Suprapubic skin (tissue), 4 donors: ENCODE results near the gene TEAD1.

ENCODE experiments used
- POLR2A ChIP-seq, 2 donors: fragments of 450-650 bp; IDR thresholded peaks; one replicate each; pipeline ENCODE4 v1.6.1; 2017; ENCODE audit warnings: antibody characterized with exemption in 2 of 2, mild to moderate bottlenecking in 2 of 2, moderate library complexity in 2 of 2
- POLR2AphosphoS5 ChIP-seq, 3 donors: sonication (generic); formaldehyde crosslinking; IDR thresholded peaks; one replicate each; pipeline ENCODE4 v1.6.1; 2017; ENCODE audit warnings: antibody characterized with exemption in 3 of 3
- TF ChIP-seq, protein P1 (sequence below), 2 donors: fragments of 200-600 bp in 1 of 2; fragments of 450-650 bp in 1 of 2; sonication (generic) in 1 of 2; IDR thresholded peaks; one replicate each; pipeline ENCODE4 v1.5.1; 2016 to 2019; ENCODE audit warnings: antibody characterized with exemption in 2 of 2, mild to moderate bottlenecking in 1 of 2, moderate library complexity in 1 of 2

DNA sequence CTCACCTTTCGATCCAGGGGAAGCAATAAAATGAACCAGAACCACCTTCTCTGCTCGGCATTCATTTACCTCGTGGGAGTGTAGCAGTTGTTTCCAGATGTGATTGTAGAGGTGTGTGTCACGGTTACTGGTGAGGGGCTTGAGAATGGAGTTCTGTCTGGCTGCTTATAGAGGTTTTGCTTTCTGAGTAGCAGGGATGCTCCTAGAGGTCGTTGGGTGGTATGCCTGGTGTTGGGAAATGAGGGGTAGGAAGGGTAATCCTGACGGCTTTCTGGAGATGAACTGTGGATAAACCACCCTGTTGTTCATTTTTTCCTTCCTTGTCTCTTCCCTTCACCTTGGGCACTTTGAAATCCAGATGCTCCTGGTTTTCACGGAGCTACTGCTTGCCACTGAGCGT lies 8.1 kb downstream of the TEAD1 start:
- TF ChIP-seq POLR2A (IDR thresholded peaks at IDR 0.05) (no peak), POLR2AphosphoS5 (IDR thresholded peaks at IDR 0.05) (no peak)
- TF ChIP-seq, protein P1, sequence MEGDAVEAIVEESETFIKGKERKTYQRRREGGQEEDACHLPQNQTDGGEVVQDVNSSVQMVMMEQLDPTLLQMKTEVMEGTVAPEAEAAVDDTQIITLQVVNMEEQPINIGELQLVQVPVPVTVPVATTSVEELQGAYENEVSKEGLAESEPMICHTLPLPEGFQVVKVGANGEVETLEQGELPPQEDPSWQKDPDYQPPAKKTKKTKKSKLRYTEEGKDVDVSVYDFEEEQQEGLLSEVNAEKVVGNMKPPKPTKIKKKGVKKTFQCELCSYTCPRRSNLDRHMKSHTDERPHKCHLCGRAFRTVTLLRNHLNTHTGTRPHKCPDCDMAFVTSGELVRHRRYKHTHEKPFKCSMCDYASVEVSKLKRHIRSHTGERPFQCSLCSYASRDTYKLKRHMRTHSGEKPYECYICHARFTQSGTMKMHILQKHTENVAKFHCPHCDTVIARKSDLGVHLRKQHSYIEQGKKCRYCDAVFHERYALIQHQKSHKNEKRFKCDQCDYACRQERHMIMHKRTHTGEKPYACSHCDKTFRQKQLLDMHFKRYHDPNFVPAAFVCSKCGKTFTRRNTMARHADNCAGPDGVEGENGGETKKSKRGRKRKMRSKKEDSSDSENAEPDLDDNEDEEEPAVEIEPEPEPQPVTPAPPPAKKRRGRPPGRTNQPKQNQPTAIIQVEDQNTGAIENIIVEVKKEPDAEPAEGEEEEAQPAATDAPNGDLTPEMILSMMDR (IDR thresholded peaks at IDR 0.05) = no peak
